ENCODE measurements around the gene QPCTL.
"Not testable (repeated sequence)": the region's sequence is repeated elsewhere in the genome, so short reads cannot be mapped to it uniquely, and the experiment has no call there.

Gene QPCTL

GRCh38 chr19:45728683-45729082 lies 36.2 kb downstream of the QPCTL start:
- H3K27me3 ChIP-seq (ENCODE audit: insufficient read depth, low read length); H3K4me1 ChIP-seq (ENCODE audit: control insufficient read depth in 1 of 2, insufficient read depth in 2 of 2, low read length in 2 of 2): not testable (repeated sequence)

GRCh38 chr19:45729800-45730290 lies 37.4 kb downstream of the QPCTL start:
- no peak overlapping the region for H2AFZ ChIP-seq (ENCODE audit: insufficient read depth, low read length, poor library complexity)
- H3K14ac ChIP-seq (ENCODE audit: low read length), result peak overlapping the region; percentile 83
- H3K4me1 ChIP-seq (ENCODE audit: control insufficient read depth in 1 of 2, insufficient read depth in 2 of 2, low read length in 2 of 2), result peaks cover 0 to 2% of the 10 kb centered on the region in 2 experiments
- no peak overlapping the region for H2BK5ac ChIP-seq (ENCODE audit: low read depth, low read length, poor library complexity)
- H3K4ac ChIP-seq (ENCODE audit: low read depth, low read length), result peak overlapping the region; percentile 82
- H3K4me2 ChIP-seq (ENCODE audit: low read length), result peak overlapping the region; percentile 81
- H3K9me3 ChIP-seq (ENCODE audit: insufficient read depth, low read depth, low read length), result no peaks in the 10 kb centered on the region
- H3K9ac ChIP-seq (ENCODE audit: low read length), result peak overlapping the region; percentile 85
- peak overlapping the region; percentile 51 for H2BK12ac ChIP-seq (ENCODE audit: low read length)
- peak overlapping the region; percentile 61 for H2AK5ac ChIP-seq (ENCODE audit: low read length)
- H3K36me3 ChIP-seq (ENCODE audit: control insufficient read depth in 1 of 2, insufficient read depth in 2 of 2, low read length in 2 of 2), result peaks cover 0 to 2% of the 10 kb centered on the region in 2 experiments
- H3K18ac ChIP-seq (ENCODE audit: low read length), result peak overlapping the region; percentile 94
- peak overlapping the region; percentile 82 for H3K4me3 ChIP-seq (ENCODE audit: low read depth, low read length)
- H2BK120ac ChIP-seq (ENCODE audit: insufficient read depth, low read length, poor library complexity), result peak overlapping the region; percentile 56
- H3K79me2 ChIP-seq (ENCODE audit: control insufficient read depth, insufficient read depth, low read length, poor library complexity), result peaks cover 12% of the 10 kb centered on the region
- peak overlapping the region; percentile 95 for H4K8ac ChIP-seq (ENCODE audit: low read depth, low read length)
- peaks cover 7% of the 10 kb centered on the region for H3K79me1 ChIP-seq (ENCODE audit: low read length)
- H3K27me3 ChIP-seq (ENCODE audit: insufficient read depth, low read length), result no peaks in the 10 kb centered on the region
- DNase-seq, result peak in 1 of 2 donors; percentile 49
- no peak overlapping the region for H3K23ac ChIP-seq (ENCODE audit: low read length)
- H4K12ac ChIP-seq (ENCODE audit: low read depth, low read length), result peak overlapping the region; percentile 21
- WGBS (ENCODE audit: extremely low coverage, insufficient coverage, insufficient read length), result no CpG with 5 or more reads among the region's 10 CpGs
- no peak overlapping the region for H3K27ac ChIP-seq (ENCODE audit: low read depth, low read length)
- peak overlapping the region; percentile 69 for H4K91ac ChIP-seq (ENCODE audit: low read depth, low read length)

More at GRCh38 chr19:45728683-45729082, 36.2 kb downstream of the QPCTL start:
- H3K14ac ChIP-seq (ENCODE audit: low read length); H3K9ac ChIP-seq (ENCODE audit: low read length); H3K27ac ChIP-seq (ENCODE audit: low read depth, low read length); H4K12ac ChIP-seq (ENCODE audit: low read depth, low read length); H3K4me2 ChIP-seq (ENCODE audit: low read length); H3K79me1 ChIP-seq (ENCODE audit: low read length); H4K8ac ChIP-seq (ENCODE audit: low read depth, low read length); H3K36me3 ChIP-seq (ENCODE audit: control insufficient read depth in 1 of 2, insufficient read depth in 2 of 2, low read length in 2 of 2); H2BK5ac ChIP-seq (ENCODE audit: low read depth, low read length, poor library complexity); H2AK5ac ChIP-seq (ENCODE audit: low read length); H4K91ac ChIP-seq (ENCODE audit: low read depth, low read length); H3K23ac ChIP-seq (ENCODE audit: low read length); H2BK120ac ChIP-seq (ENCODE audit: insufficient read depth, low read length, poor library complexity); H3K4me3 ChIP-seq (ENCODE audit: low read depth, low read length); H2BK12ac ChIP-seq (ENCODE audit: low read length); H2AFZ ChIP-seq (ENCODE audit: insufficient read depth, low read length, poor library complexity); H3K18ac ChIP-seq (ENCODE audit: low read length); H3K9me3 ChIP-seq (ENCODE audit: insufficient read depth, low read depth, low read length): not testable (repeated sequence)
- Histone ChIP-seq H3K4ac (ENCODE audit: low read depth, low read length) (peak overlapping the region; percentile 27), H3K79me2 (ENCODE audit: control insufficient read depth, insufficient read depth, low read length, poor library complexity) (peaks cover 12% of the 10 kb centered on the region)
- DNase-seq, result peak; percentile 89 to 90
- no CpG with 5 or more reads among the region's 18 CpGs for WGBS (ENCODE audit: extremely low coverage, insufficient coverage, insufficient read length)

GRCh38 chr19:45730368-45731288 lies 38.2 kb downstream of the QPCTL start, which contains the start of gene FBXO46:
TSS of gene FBXO46 (minus strand) at chr19:45730896. CDS start at chr19:45713495, 17,401 bp downstream.
- H3K9me3 ChIP-seq (ENCODE audit: insufficient read depth, low read depth, low read length), result no peaks in the 10 kb centered on the region
- peak within 1 kb of the TSS; percentile 94 for H3K18ac ChIP-seq (ENCODE audit: low read length)
- peak within 1 kb of the TSS; percentile 95 for H4K8ac ChIP-seq (ENCODE audit: low read depth, low read length)
- H3K27ac ChIP-seq (ENCODE audit: low read depth, low read length), result no peak within 1 kb of the TSS
- peak within 1 kb of the TSS; percentile 83 for H3K14ac ChIP-seq (ENCODE audit: low read length)
- H3K27me3 ChIP-seq (ENCODE audit: insufficient read depth, low read length), result no peaks in the 10 kb centered on the region
- peak within 1 kb of the TSS; percentile 69 for H4K91ac ChIP-seq (ENCODE audit: low read depth, low read length)
- no CpG with 5 or more reads among the region's 48 CpGs for WGBS (ENCODE audit: extremely low coverage, insufficient coverage, insufficient read length)
- H2AFZ ChIP-seq (ENCODE audit: insufficient read depth, low read length, poor library complexity), result peak within 1 kb of the TSS; percentile 39
- DNase-seq, result peak; percentile 98 to 99
- H3K23ac ChIP-seq (ENCODE audit: low read length), result no peak within 1 kb of the TSS
- peaks cover 0 to 2% of the 10 kb centered on the region in 2 experiments for H3K36me3 ChIP-seq (ENCODE audit: control insufficient read depth in 1 of 2, insufficient read depth in 2 of 2, low read length in 2 of 2)
- H3K79me2 ChIP-seq (ENCODE audit: control insufficient read depth, insufficient read depth, low read length, poor library complexity), result peaks cover 12% of the 10 kb centered on the region
- peak within 1 kb of the TSS; percentile 51 for H2BK12ac ChIP-seq (ENCODE audit: low read length)
- H2BK120ac ChIP-seq (ENCODE audit: insufficient read depth, low read length, poor library complexity), result peak within 1 kb of the TSS; percentile 56
- peak within 1 kb of the TSS; percentile 81 for H3K4me2 ChIP-seq (ENCODE audit: low read length)
- peak within 1 kb of the TSS; percentile 83 for H4K12ac ChIP-seq (ENCODE audit: low read depth, low read length)
- H3K4me1 ChIP-seq (ENCODE audit: control insufficient read depth in 1 of 2, insufficient read depth in 2 of 2, low read length in 2 of 2), result peaks cover 0 to 2% of the 10 kb centered on the region in 2 experiments
- peak within 1 kb of the TSS; percentile 50 for H2BK5ac ChIP-seq (ENCODE audit: low read depth, low read length, poor library complexity)
- peak within 1 kb of the TSS; percentile 82 for H3K4me3 ChIP-seq (ENCODE audit: low read depth, low read length)
- H3K9ac ChIP-seq (ENCODE audit: low read length), result peak within 1 kb of the TSS; percentile 85
- H3K79me1 ChIP-seq (ENCODE audit: low read length), result peaks cover 7% of the 10 kb centered on the region
- H2AK5ac ChIP-seq (ENCODE audit: low read length), result peak within 1 kb of the TSS; percentile 64
- peak within 1 kb of the TSS; percentile 82 for H3K4ac ChIP-seq (ENCODE audit: low read depth, low read length)

GRCh38 chr19:45733160-45733810 lies 40.8 kb downstream of the QPCTL start, which contains the start of gene MEIOSIN:
TSS of gene MEIOSIN (plus strand) at chr19:45733439. CDS start at chr19:45735377, 1,938 bp downstream.
- no peaks in the 10 kb centered on the region for H3K36me3 ChIP-seq (ENCODE audit: control insufficient read depth in 1 of 2, insufficient read depth in 2 of 2, low read length in 2 of 2)
- H2BK120ac ChIP-seq (ENCODE audit: insufficient read depth, low read length, poor library complexity), result no peak within 1 kb of the TSS
- H3K9me3 ChIP-seq (ENCODE audit: insufficient read depth, low read depth, low read length), result no peaks in the 10 kb centered on the region
- H3K4me1 ChIP-seq (ENCODE audit: control insufficient read depth in 1 of 2, insufficient read depth in 2 of 2, low read length in 2 of 2), result peaks cover 0 to 5% of the 10 kb centered on the region in 2 experiments
- H4K12ac ChIP-seq (ENCODE audit: low read depth, low read length), result no peak within 1 kb of the TSS
- no peak within 1 kb of the TSS for H2BK12ac ChIP-seq (ENCODE audit: low read length)
- H3K27me3 ChIP-seq (ENCODE audit: insufficient read depth, low read length), result no peaks in the 10 kb centered on the region
- H3K79me1 ChIP-seq (ENCODE audit: low read length), result peaks cover 9% of the 10 kb centered on the region
- H3K14ac ChIP-seq (ENCODE audit: low read length), result no peak within 1 kb of the TSS
- no peak within 1 kb of the TSS for H3K9ac ChIP-seq (ENCODE audit: low read length)
- peaks cover 10% of the 10 kb centered on the region for H3K79me2 ChIP-seq (ENCODE audit: control insufficient read depth, insufficient read depth, low read length, poor library complexity)
- no CpG with 5 or more reads among the region's 59 CpGs for WGBS (ENCODE audit: extremely low coverage, insufficient coverage, insufficient read length)
- no peak within 1 kb of the TSS for H4K8ac ChIP-seq (ENCODE audit: low read depth, low read length)
- no peak within 1 kb of the TSS for H3K4ac ChIP-seq (ENCODE audit: low read depth, low read length)
- H3K18ac ChIP-seq (ENCODE audit: low read length), result no peak within 1 kb of the TSS
- H3K4me2 ChIP-seq (ENCODE audit: low read length), result no peak within 1 kb of the TSS
- no peak within 1 kb of the TSS for H2AFZ ChIP-seq (ENCODE audit: insufficient read depth, low read length, poor library complexity)
- H2AK5ac ChIP-seq (ENCODE audit: low read length), result no peak within 1 kb of the TSS
- H3K27ac ChIP-seq (ENCODE audit: low read depth, low read length), result no peak within 1 kb of the TSS
- no peak within 1 kb of the TSS for H2BK5ac ChIP-seq (ENCODE audit: low read depth, low read length, poor library complexity)
- DNase-seq, result no peak
- no peak within 1 kb of the TSS for H3K4me3 ChIP-seq (ENCODE audit: low read depth, low read length)
- H4K91ac ChIP-seq (ENCODE audit: low read depth, low read length), result no peak within 1 kb of the TSS
- H3K23ac ChIP-seq (ENCODE audit: low read length), result no peak within 1 kb of the TSS

Measured in trophoblast cell (in vitro differentiated cells and primary cell).